IMR-90 (cell line): ENCODE results near the gene KMT2E. TPM values are rescaled to one million over a fixed set of nuclear protein-coding genes. Genes with fewer than 3 reads are reported as not detected.

ENCODE experiments used
- ATAC-seq: fragments of 200-7000 bp; cut with Tn5 transposase; 2 replicates; pipeline ENCODE4 v1.9.1; 2020; ENCODE audit warnings: low read depth, mild to moderate bottlenecking, moderate library complexity
- BruUV-seq: library from RNA; stranded (reverse); fragments of 400-500 nt; replicated peaks from 2 replicates; lab custom pipeline; 2021; lab: Mats Ljungman, UMichigan
- CTCF ChIA-PET: fragments of 300-600 bp; formaldehyde crosslinking; extraction: SDS; loops from one replicate; lab custom pipeline; 2021; ENCODE audit warnings: antibody characterized with exemption; lab: Yijun Ruan, JAX
- POLR2A ChIA-PET: fragments of 300-600 bp; sonication (Branson Sonifier 250); formaldehyde crosslinking; loops from one replicate; lab custom pipeline; 2022; ENCODE audit warnings: antibody characterized with exemption; ENCODE audit not compliant: unreplicated experiment; lab: Charles Lee
- DNase-seq: peaks from one replicate; pipeline ENCODE4 v3.0.0; 2013
- H2AFZ ChIP-seq: replicated peaks from 2 replicates; pipeline ENCODE3; 2013; ENCODE audit warnings: low read length, mild to moderate bottlenecking; ENCODE audit not compliant: poor library complexity
- H2AK5ac ChIP-seq: 2 replicates; pipeline ENCODE4 v1.6.1; 2013; ENCODE audit warnings: low read depth, low read length, inconsistent platforms
- H2AK9ac ChIP-seq: replicated peaks from 2 replicates; pipeline ENCODE3; 2013; ENCODE audit warnings: mild to moderate bottlenecking, low read depth, low read length, moderate library complexity; ENCODE audit not compliant: poor library complexity
- H2BK120ac ChIP-seq: 2 replicates; pipeline ENCODE4 v1.6.1; 2013; ENCODE audit warnings: low read depth, low read length, inconsistent platforms
- H2BK15ac ChIP-seq: 3 replicates; pipeline ENCODE4 v1.6.1; 2013; ENCODE audit warnings: low read depth, low read length, inconsistent platforms
- H2BK20ac ChIP-seq: 2 replicates; pipeline ENCODE4 v1.6.1; 2013; ENCODE audit warnings: low read depth, mild to moderate bottlenecking, inconsistent platforms, low read length, moderate library complexity
- H2BK5ac ChIP-seq: 2 replicates; pipeline ENCODE4 v1.6.1; 2013; ENCODE audit warnings: mild to moderate bottlenecking, low read depth, low read length, inconsistent platforms; ENCODE audit not compliant: poor library complexity, severe bottlenecking
- H3K14ac ChIP-seq: replicated peaks from 2 replicates; pipeline ENCODE4 v1.6.1; 2013; ENCODE audit warnings: low read depth, low read length, inconsistent platforms
- H3K18ac ChIP-seq: 2 replicates; pipeline ENCODE4 v1.6.1; 2013; ENCODE audit warnings: low read depth, low read length, control low read depth
- H3K23ac ChIP-seq: 2 replicates; pipeline ENCODE4 v1.6.1; 2013; ENCODE audit warnings: low read depth, low read length, inconsistent platforms
- H3K27ac ChIP-seq: 2 replicates; pipeline ENCODE4 v1.5.1; 2013; ENCODE audit warnings: mild to moderate bottlenecking, control low read depth, low read length; ENCODE audit not compliant: insufficient read depth
- H3K27me3 ChIP-seq: 2 replicates; pipeline ENCODE4 v1.6.1; 2013; ENCODE audit warnings: low read length; ENCODE audit not compliant: control insufficient read depth, insufficient read depth
- H3K36me3 ChIP-seq: 2 replicates; pipeline ENCODE4 v1.6.1; 2013; ENCODE audit warnings: low read length, mixed read lengths; ENCODE audit not compliant: control insufficient read depth, insufficient read depth
- H3K4ac ChIP-seq: 2 replicates; pipeline ENCODE4 v1.6.1; 2013; ENCODE audit warnings: low read depth, low read length, inconsistent platforms
- H3K4me1 ChIP-seq: 2 replicates; pipeline ENCODE4 v1.6.1; 2013; ENCODE audit warnings: low read length, mixed read lengths; ENCODE audit not compliant: control insufficient read depth, insufficient read depth
- H3K4me2 ChIP-seq: 2 replicates; pipeline ENCODE4 v1.6.1; 2013; ENCODE audit warnings: low read depth, mild to moderate bottlenecking, control low read depth, low read length, moderate library complexity
- H3K4me3 ChIP-seq: 2 replicates; pipeline ENCODE4 v1.5.1; 2013; ENCODE audit warnings: low read depth, mild to moderate bottlenecking, control low read depth, low read length, moderate library complexity; ENCODE audit not compliant: insufficient read depth
- H3K56ac ChIP-seq: 2 replicates; pipeline ENCODE4 v1.6.1; 2013; ENCODE audit warnings: low read length, inconsistent platforms; ENCODE audit not compliant: insufficient read depth; ENCODE audit errors: extremely low read depth
- H3K79me1 ChIP-seq, 2 experiments: 2 replicates each; pipeline ENCODE4 v1.6.1; 2013; ENCODE audit warnings: low read length in 2 of 2, inconsistent platforms in 1 of 2, low read depth in 1 of 2
- H3K9ac ChIP-seq: 2 replicates; pipeline ENCODE4 v1.6.1; 2013; ENCODE audit warnings: low read depth, low read length, control low read depth
- H3K9me1 ChIP-seq: 2 replicates; pipeline ENCODE4 v1.6.1; 2013; ENCODE audit warnings: low read length, inconsistent platforms; ENCODE audit not compliant: insufficient read depth
- H3K9me3 ChIP-seq: 2 replicates; pipeline ENCODE4 v1.6.1; 2013; ENCODE audit warnings: low read length; ENCODE audit not compliant: control insufficient read depth, insufficient read depth
- H4K20me1 ChIP-seq: 2 replicates; pipeline ENCODE4 v1.6.1; 2013; ENCODE audit warnings: low read length, inconsistent platforms; ENCODE audit not compliant: insufficient read depth
- H4K5ac ChIP-seq: 2 replicates; pipeline ENCODE4 v1.6.1; 2013; ENCODE audit warnings: mild to moderate bottlenecking, low read depth, low read length, control low read depth
- H4K8ac ChIP-seq, 2 experiments: 2 replicates each; pipeline ENCODE4 v1.6.1; 2013; ENCODE audit warnings: low read depth in 2 of 2, low read length in 2 of 2, control low read depth in 1 of 2, inconsistent platforms in 1 of 2
- H4K91ac ChIP-seq: 2 replicates; pipeline ENCODE4 v1.6.1; 2013; ENCODE audit warnings: low read depth, low read length, inconsistent platforms; ENCODE audit not compliant: insufficient read depth
- BHLHE40 ChIP-seq: fragments of 150-350 bp; IDR thresholded peaks from 2 replicates; pipeline ENCODE4 v1.6.1; 2016; ENCODE audit warnings: mild to moderate bottlenecking, low read depth, low read length
- CEBPB ChIP-seq: IDR thresholded peaks from 2 replicates; pipeline ENCODE4 v1.6.1; 2012; ENCODE audit warnings: low read depth, low read length, improper control_type of control experiment
- FOS ChIP-seq: fragments of 150-350 bp; IDR thresholded peaks from 2 replicates; pipeline ENCODE4 v1.6.1; 2016; ENCODE audit warnings: low read depth, low read length
- MAFK ChIP-seq: IDR thresholded peaks from 2 replicates; pipeline ENCODE4 v1.6.1; 2012; ENCODE audit warnings: low read depth, low read length, improper control_type of control experiment
- MXI1 ChIP-seq: IDR thresholded peaks from 2 replicates; pipeline ENCODE4 v1.6.1; 2012; ENCODE audit warnings: low read depth, mild to moderate bottlenecking, low read length, moderate library complexity, borderline replicate concordance
- POLR2A ChIP-seq: IDR thresholded peaks from 2 replicates; pipeline ENCODE4 v1.6.1; 2012; ENCODE audit warnings: mild to moderate bottlenecking, low read depth, low read length
- RFX5 ChIP-seq: IDR thresholded peaks from 2 replicates; pipeline ENCODE4 v1.8.0; 2012; ENCODE audit warnings: low read depth, mild to moderate bottlenecking, low read length, moderate library complexity
- USF2 ChIP-seq: fragments of 150-350 bp; IDR thresholded peaks from 2 replicates; pipeline ENCODE4 v1.6.1; 2017; ENCODE audit warnings: mild to moderate bottlenecking, antibody characterized with exemption, low read length, low read depth
- WGBS, 2 experiments: methylation state at CpG; one replicate each; pipeline versions ENCODE4 v1.1.5 to v1.1.7; 2013; ENCODE audit warnings: missing lambda C conversion rate in 2 of 2; ENCODE audit not compliant: insufficient read length in 1 of 2; ENCODE audit errors: extremely low coverage in 2 of 2; 5-methylcytosine and 5-hydroxymethylcytosine counted together
- dilution Hi-C: fragments of 300-500 bp; cut with HindIII; formaldehyde crosslinking; loops from one replicate; pipeline ENCODE4 v1.14.3; 2018; ENCODE audit warnings: low sequenced_read_pairs; ENCODE audit not compliant: unreplicated experiment
- in situ Hi-C: fragments of 300-500 bp; cut with MboI; formaldehyde crosslinking; loops from 3 replicates; pipeline ENCODE4 v1.14.3; 2019; ENCODE audit warnings: low sequenced_read_pairs, inconsistent platforms, mixed read lengths
- intact Hi-C: fragments of 100-400 bp; cut with micrococcal nuclease; formaldehyde crosslinking; loops from 2 replicates; pipeline ENCODE4 v1.10.0; 2022
- polyA plus RNA-seq, 3 experiments: library from polyadenylated mRNA; depleted of rRNA; stranded (reverse); fragments of >200 nt; gene quantifications; 2 replicates each; pipeline ENCODE4 v1.2.3, GENCODE V29; 2012; ENCODE audit warnings: low replicate concordance in 1 of 3
- total RNA-seq: library from RNA; depleted of rRNA; stranded (reverse); fragments of >200 nt; gene quantifications from 2 replicates; pipeline ENCODE4 v1.2.3, GENCODE V29; 2012
- TF ChIP-seq, protein P1 (sequence below): fragments of 150-350 bp; IDR thresholded peaks from 2 replicates; pipeline ENCODE4 v1.6.1; 2016; ENCODE audit warnings: low read depth, mild to moderate bottlenecking, low read length, moderate library complexity, borderline replicate concordance

Gene KMT2E
- total and polyA plus RNA-seq, 2 of the 4 experiments (the other 2 are of a cell fraction): 16.8 to 79.2 TPM

- H3K14ac ChIP-seq: no peak overlapping the region
- H4K91ac ChIP-seq: no peak overlapping the region
- no peak overlapping the region for H3K4me3 ChIP-seq
- H3K27me3 ChIP-seq: no peaks in the 10 kb centered on the region
- no peak overlapping the region for H4K8ac ChIP-seq
- peaks cover 8% of the 10 kb centered on the region for H3K4me1 ChIP-seq
- DNase-seq (no peak), ATAC-seq (no peak)
- BruUV-seq: no TSS peak
- no peak overlapping the region for H3K18ac ChIP-seq
- H3K9me3 ChIP-seq: no peaks in the 10 kb centered on the region
- no peak overlapping the region for H2AK5ac ChIP-seq
- no peak overlapping the region for H2BK20ac ChIP-seq
- peak overlapping the region; percentile 59 for H3K4me2 ChIP-seq
- peak overlapping the region; percentile 34; the same call in 1 of the 2 replicates for H3K23ac ChIP-seq
- H2BK15ac ChIP-seq: no peak overlapping the region
- H3K27ac ChIP-seq: no peak overlapping the region
- no peak overlapping the region for H3K56ac ChIP-seq
- peaks cover 3 to 55% of the 10 kb centered on the region in 2 experiments; a peak in 2 of 4 replicates for H3K79me1 ChIP-seq
- no peaks in the 10 kb centered on the region; the same call in 1 of the 2 replicates for H3K36me3 ChIP-seq
- H2AFZ ChIP-seq: no peak overlapping the region
- TF ChIP-seq BHLHE40 (no peak), POLR2A (no peak), MXI1 (no peak), FOS (no peak), RFX5 (no peak), USF2 (no peak), MAFK (no peak), CEBPB (no peak)
- TF ChIP-seq, protein P1, sequence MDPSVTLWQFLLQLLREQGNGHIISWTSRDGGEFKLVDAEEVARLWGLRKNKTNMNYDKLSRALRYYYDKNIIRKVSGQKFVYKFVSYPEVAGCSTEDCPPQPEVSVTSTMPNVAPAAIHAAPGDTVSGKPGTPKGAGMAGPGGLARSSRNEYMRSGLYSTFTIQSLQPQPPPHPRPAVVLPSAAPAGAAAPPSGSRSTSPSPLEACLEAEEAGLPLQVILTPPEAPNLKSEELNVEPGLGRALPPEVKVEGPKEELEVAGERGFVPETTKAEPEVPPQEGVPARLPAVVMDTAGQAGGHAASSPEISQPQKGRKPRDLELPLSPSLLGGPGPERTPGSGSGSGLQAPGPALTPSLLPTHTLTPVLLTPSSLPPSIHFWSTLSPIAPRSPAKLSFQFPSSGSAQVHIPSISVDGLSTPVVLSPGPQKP: no peak
- H2BK5ac ChIP-seq: no peak overlapping the region
- ChIA-PET CTCF (interaction anchor here (1.1 kb wide), 2 partner anchors 11 to 14 kb away, joined by 3 read pairs; no protein-coding TSS in a partner anchor), POLR2A (no interaction called here)
- in situ Hi-C loops (no loop called here), intact Hi-C loops (no loop called here), dilution Hi-C loops (no loop called here)
- no peak overlapping the region for H2AK9ac ChIP-seq
- H4K5ac ChIP-seq: no peak overlapping the region
- H2BK120ac ChIP-seq: no peak overlapping the region
- H3K9me1 ChIP-seq: peaks cover 24% of the 10 kb centered on the region
- no CpG with 5 or more reads among the region's 2 CpGs for WGBS, 2 experiments
- H3K9ac ChIP-seq: no peak overlapping the region
- H4K20me1 ChIP-seq: peaks cover 95% of the 10 kb centered on the region
- no peak overlapping the region for H3K4ac ChIP-seq
Measured at GRCh38 chr7:105027176-105027853, 13.3 kb downstream of the KMT2E start.
